Measurements from ENCODE around the gene SLC39A11. TPM values are rescaled to one million over a fixed set of nuclear protein-coding genes. Genes with fewer than 3 reads are reported as not detected.

SLC39A11 gene
- total and polyA plus RNA-seq, 4 donors, result 9.3 to 49.3 (median 24.7) TPM

GRCh38 chr17:72662827-72663190 is 429.7 kb downstream of the SLC39A11 start:
- no peaks in the 10 kb centered on the region for H3K27me3 ChIP-seq (ENCODE audit: control insufficient read depth in 3 of 3, insufficient read depth in 3 of 3, low read length in 2 of 3)
- ATAC-seq (ENCODE audit: insufficient read depth, low FRiP score), result no peak

GRCh38 chr17:72661945-72662826 is 430.3 kb downstream of the SLC39A11 start:
- TF ChIP-seq, protein P1, sequence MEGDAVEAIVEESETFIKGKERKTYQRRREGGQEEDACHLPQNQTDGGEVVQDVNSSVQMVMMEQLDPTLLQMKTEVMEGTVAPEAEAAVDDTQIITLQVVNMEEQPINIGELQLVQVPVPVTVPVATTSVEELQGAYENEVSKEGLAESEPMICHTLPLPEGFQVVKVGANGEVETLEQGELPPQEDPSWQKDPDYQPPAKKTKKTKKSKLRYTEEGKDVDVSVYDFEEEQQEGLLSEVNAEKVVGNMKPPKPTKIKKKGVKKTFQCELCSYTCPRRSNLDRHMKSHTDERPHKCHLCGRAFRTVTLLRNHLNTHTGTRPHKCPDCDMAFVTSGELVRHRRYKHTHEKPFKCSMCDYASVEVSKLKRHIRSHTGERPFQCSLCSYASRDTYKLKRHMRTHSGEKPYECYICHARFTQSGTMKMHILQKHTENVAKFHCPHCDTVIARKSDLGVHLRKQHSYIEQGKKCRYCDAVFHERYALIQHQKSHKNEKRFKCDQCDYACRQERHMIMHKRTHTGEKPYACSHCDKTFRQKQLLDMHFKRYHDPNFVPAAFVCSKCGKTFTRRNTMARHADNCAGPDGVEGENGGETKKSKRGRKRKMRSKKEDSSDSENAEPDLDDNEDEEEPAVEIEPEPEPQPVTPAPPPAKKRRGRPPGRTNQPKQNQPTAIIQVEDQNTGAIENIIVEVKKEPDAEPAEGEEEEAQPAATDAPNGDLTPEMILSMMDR (IDR thresholded peaks at IDR 0.05; ENCODE audit: control extremely low read depth, extremely low read depth), result no peak
- no peak for ATAC-seq (ENCODE audit: insufficient read depth, low FRiP score)
- Histone ChIP-seq H3K4me1 (ENCODE audit: control insufficient read depth in 5 of 5, insufficient read depth in 5 of 5, low read length in 5 of 5) (peaks cover 0 to 9% (median 0%) of the 10 kb centered on the region in 5 donors), H3K9me3 (ENCODE audit: control insufficient read depth in 4 of 4, insufficient read depth in 3 of 4, low read length in 3 of 4) (no peaks in the 10 kb centered on the region), H3K36me3 (ENCODE audit: control insufficient read depth in 4 of 4, insufficient read depth in 4 of 4, low read length in 4 of 4) (no peaks in the 10 kb centered on the region), H3K27me3 (ENCODE audit: control insufficient read depth in 3 of 3, insufficient read depth in 3 of 3, low read length in 2 of 3) (no peaks in the 10 kb centered on the region), H3K27ac (ENCODE audit: low read depth in 1 of 2, low read length in 1 of 2) (no peak overlapping the region), H3K4me3 (no peak overlapping the region), H3K9ac (ENCODE audit: insufficient read depth in 1 of 2, low read length in 2 of 2) (no peak overlapping the region)
- 97 to 98% methylated on average over 3 of the region's 3 CpGs for WGBS, 2 donors
- no peak for DNase-seq

More at GRCh38 chr17:72662827-72663190, 429.7 kb downstream of the SLC39A11 start:
- H3K36me3 ChIP-seq (ENCODE audit: control insufficient read depth in 4 of 4, insufficient read depth in 4 of 4, low read length in 4 of 4), result no peaks in the 10 kb centered on the region
- no peak for DNase-seq
- TF ChIP-seq, protein P1 (IDR thresholded peaks at IDR 0.05; ENCODE audit: control extremely low read depth, extremely low read depth), result no peak
- no peaks in the 10 kb centered on the region for H3K9me3 ChIP-seq (ENCODE audit: control insufficient read depth in 4 of 4, insufficient read depth in 3 of 4, low read length in 3 of 4)
- H3K4me1 ChIP-seq (ENCODE audit: control insufficient read depth in 5 of 5, insufficient read depth in 5 of 5, low read length in 5 of 5), result peaks cover 0 to 9% (median 0%) of the 10 kb centered on the region in 5 donors
- H3K27ac ChIP-seq (ENCODE audit: low read depth in 1 of 2, low read length in 1 of 2), result no peak overlapping the region
- no peak overlapping the region for H3K4me3 ChIP-seq
- H3K9ac ChIP-seq (ENCODE audit: insufficient read depth in 1 of 2, low read length in 2 of 2), result no peak overlapping the region
- 93 to 96% methylated on average over 1 of the region's 1 CpG for WGBS, 2 donors

- no peak overlapping the region for H3K9ac ChIP-seq (ENCODE audit: insufficient read depth in 1 of 2, low read length in 2 of 2)
- H3K4me3 ChIP-seq, result no peak overlapping the region
- no peaks in the 10 kb centered on the region for H3K36me3 ChIP-seq (ENCODE audit: control insufficient read depth in 4 of 4, insufficient read depth in 4 of 4, low read length in 4 of 4)
- no peaks in the 10 kb centered on the region for H3K9me3 ChIP-seq (ENCODE audit: control insufficient read depth in 4 of 4, insufficient read depth in 3 of 4, low read length in 3 of 4)
- H3K27me3 ChIP-seq (ENCODE audit: control insufficient read depth in 3 of 3, insufficient read depth in 3 of 3, low read length in 2 of 3), result no peaks in the 10 kb centered on the region
- 91% methylated on average over 21 of the region's 21 CpGs for WGBS, 2 donors
- DNase-seq (peak; percentile 12 to 68 (median 48)), ATAC-seq (ENCODE audit: insufficient read depth, low FRiP score) (no peak)
- TF ChIP-seq, protein P1 (IDR thresholded peaks at IDR 0.05; ENCODE audit: control extremely low read depth, extremely low read depth), result no peak
- H3K4me1 ChIP-seq (ENCODE audit: control insufficient read depth in 5 of 5, insufficient read depth in 5 of 5, low read length in 5 of 5), result peaks cover 0 to 3% (median 0%) of the 10 kb centered on the region in 5 donors
- no peak overlapping the region for H3K27ac ChIP-seq (ENCODE audit: low read depth in 1 of 2, low read length in 1 of 2)
These were observed 431.2 kb downstream of the SLC39A11 start for GRCh38 chr17:72661116-72661944.

Data from lung (tissue), 12 donors.